GM11168 (cell line): ENCODE results near the gene MTR.

Experiments used
- in situ Hi-C: fragments of 300-500 bp; cut with MboI; formaldehyde crosslinking; loops from one replicate; pipeline ENCODE4 v1.12.0; 2022; ENCODE audit warnings: low sequenced_read_pairs; ENCODE audit not compliant: unreplicated experiment

MTR gene

DNA sequence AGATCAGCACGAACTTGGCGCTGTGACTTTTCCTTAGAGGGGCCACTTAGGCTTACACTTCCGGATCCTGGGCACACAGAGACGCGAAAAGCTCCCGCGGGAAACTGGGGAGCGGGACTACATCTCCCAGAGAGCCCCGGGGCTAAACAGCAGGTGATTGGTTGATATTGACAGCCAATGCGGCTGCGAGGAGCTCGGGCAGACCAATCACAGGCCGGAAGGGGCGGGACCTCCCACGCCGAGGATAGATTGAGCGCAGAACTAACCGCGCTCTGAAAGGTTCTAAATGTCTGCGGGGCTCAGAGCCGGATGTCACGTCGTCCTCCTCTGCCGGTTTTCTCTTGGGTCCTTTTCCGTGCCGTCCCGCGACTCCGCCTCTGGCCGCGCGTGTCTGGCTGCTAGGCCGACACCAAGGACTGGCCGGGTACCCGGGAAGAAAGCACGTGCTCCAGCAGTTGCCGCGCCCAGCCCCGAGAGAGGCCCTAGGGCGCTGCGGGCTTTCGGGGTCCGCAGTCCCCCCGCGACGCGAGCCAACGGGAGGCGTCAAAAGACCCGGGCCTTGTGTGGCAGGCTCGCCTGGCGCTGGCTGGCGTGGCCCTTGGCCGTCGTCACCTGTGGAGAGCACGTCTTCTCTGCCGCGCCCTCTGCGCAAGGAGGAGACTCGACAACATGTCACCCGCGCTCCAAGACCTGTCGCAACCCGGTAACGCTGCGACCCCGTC, at the start of gene MTR:
Gene MTR (plus strand): TSS at position 258 of the 722 bp plus-strand sequence. CDS start 412 bp downstream, at position 670.
- in situ Hi-C loops, result no loop called here

DNA sequence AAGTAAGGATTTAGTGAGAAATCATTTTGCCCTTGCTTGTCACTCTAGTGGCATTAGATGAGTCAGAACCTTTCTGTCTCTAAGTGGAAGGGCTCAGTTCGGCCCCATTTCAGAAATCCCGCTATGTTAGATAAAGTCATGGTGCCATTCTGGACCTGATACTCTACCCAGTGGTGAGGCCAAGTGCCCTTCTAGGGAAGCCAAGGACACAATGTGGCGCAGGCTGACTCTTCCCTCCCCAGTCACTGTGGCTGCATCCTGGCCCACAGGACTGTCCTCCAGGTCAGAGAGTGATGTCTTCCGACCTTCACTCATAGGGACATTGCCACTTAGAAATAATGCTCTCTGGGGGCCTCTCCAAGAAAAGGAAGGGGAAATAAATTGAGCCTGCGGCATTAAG, 48.3 kb upstream of the MTR start:
- in situ Hi-C loops, result no loop called here

DNA sequence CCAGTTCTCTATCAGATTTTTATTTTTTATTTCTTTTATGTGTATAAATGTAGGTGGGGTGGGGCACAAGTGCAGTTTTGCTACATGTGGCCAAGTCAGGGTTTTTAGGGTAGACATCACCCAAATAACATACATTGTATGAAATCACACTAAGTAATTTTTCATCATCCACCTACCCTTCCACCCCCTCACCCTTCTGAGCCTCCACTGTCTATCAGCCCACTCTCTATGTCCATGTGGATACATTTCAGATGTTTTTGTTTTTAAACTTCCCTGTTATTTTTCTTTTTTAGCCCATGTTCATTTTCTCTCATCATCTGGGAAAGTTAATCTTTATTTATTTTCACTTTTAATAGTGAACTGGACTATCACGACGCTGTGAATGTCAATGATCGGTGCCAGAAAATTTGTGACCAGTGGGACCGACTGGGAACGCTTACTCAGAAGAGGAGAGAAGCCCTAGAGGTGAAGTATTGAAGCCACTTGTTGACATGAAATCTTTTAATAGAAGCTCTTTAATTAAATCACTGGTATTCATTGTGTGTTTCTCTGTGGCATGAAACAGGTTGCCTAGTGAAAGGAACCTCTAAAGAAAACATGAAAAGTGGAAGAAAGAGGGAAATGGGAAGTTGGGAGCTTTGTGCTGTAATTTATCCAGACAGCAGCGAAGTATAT, 47.6 kb upstream of the MTR start:
- in situ Hi-C loops, result no loop called here

DNA sequence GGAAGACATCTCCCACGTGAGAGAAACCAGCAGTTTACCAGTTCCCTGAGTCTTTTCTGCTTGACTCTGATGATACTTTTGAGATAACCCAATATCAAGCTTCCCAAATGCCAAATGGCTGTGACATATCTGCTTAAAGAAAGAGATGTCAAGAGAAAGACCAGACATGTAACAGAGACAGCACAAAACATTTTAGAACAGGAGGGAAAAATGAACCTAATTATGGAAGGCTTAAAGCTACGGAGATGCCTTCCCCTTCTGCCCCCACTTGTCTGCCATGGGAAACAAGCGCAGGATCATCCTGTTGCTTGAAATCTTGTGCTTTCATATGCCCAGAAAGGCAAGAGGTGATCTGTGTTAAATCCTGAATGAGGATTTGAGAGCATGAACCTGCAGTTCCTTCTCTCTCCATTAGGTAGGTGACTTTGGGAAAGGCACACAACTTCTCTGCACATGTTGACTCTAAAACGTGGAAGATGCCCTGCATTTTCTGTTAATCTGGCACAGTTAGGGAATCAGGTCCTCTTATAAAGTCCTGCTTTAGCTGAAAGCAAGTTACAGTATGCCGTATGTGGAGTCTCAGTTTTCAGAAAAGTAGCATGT, 46.7 kb upstream of the MTR start:
- in situ Hi-C loops, result no loop called here

DNA sequence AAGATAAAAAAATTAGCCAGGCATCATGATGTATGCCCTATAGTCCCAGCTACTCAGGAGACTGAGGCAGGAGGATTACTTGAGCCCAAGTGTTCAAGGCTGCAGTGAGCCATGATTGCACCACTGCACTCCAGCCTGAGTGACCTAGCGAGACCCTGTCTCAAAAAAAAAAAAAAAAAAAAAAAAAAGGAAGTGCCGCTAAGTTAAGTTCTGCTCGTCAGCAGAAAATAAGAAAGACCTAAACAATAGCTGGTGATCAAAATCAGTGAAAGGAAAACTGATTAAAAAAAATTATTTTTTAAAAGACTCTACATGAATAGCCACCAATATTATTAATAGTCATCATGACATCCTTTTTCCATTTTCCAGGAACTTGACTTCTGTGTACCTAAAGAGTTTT, 44.2 kb upstream of the MTR start:
- in situ Hi-C loops, result no loop called here

DNA sequence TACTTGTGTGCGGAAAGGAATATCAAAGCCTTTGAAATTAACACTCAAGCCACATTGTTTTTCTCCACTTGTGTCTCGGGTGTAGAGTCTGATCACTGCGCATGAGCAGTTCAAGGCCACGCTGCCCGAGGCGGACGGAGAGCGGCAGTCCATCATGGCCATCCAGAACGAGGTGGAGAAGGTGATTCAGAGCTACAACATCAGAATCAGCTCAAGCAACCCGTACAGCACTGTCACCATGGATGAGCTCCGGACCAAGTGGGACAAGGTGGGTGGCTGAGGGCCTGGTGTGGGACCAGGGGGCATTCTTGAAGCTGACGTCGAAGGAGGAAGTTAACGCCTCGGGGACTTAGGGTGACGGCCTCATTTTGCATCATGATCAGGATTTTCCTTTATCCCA, 43.7 kb upstream of the MTR start:
- in situ Hi-C loops, result no loop called here

DNA sequence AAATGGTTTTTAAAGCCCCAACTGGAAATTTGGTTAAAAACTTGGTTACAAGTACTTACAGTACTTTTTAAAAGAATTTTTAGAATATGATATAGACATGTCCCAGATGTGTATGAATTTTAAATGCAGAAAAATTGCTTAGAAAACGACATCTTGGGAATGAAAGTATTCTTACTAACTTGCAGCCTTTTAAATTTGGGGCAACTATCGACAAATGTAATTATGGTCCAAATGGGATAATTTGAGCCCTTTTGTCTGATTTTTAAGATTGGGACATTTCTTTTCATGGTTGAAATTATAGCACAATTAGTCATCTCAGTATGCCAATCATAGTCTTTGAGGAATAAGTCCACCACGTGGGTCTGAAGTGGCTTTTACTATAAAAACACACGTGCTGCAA, 43.2 kb upstream of the MTR start:
- in situ Hi-C loops, result no loop called here

DNA sequence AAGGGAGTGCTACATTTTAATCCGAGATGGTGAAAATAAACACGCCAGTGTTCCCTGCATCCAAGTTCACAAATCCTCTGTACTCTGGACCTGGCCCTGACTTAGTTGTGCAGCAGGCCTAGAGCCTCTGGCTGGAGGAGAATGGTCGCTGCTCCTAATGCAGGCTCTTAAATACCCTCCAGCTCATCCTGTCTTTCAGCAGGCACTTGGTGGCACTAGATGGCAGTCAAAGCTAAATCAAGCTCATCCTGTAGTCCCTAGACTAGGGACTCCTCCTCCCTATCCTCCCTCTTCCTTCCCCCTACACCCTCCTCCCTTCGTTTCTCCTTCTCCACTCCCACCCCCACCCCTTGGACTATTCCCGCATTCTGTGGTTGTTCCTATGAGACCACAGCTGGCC, 41.6 kb upstream of the MTR start:
- in situ Hi-C loops, result no loop called here

DNA sequence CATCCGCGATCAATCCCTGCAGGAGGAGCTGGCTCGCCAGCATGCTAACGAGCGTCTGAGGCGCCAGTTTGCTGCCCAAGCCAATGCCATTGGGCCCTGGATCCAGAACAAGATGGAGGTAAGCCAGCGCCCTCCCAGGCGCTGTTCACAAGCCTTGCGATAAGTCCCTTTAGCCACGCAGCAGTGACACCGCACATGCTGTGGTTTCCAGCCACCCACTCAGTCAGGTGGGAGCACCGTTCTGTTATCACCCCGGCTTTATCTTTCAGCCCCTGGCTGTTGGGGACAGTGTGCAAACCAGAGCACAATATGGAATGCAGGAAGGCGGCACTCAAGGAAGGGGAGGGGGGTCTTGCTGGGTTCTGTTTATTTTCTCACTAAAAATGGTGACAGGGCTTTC, 41.1 kb upstream of the MTR start:
- in situ Hi-C loops, result no loop called here

DNA sequence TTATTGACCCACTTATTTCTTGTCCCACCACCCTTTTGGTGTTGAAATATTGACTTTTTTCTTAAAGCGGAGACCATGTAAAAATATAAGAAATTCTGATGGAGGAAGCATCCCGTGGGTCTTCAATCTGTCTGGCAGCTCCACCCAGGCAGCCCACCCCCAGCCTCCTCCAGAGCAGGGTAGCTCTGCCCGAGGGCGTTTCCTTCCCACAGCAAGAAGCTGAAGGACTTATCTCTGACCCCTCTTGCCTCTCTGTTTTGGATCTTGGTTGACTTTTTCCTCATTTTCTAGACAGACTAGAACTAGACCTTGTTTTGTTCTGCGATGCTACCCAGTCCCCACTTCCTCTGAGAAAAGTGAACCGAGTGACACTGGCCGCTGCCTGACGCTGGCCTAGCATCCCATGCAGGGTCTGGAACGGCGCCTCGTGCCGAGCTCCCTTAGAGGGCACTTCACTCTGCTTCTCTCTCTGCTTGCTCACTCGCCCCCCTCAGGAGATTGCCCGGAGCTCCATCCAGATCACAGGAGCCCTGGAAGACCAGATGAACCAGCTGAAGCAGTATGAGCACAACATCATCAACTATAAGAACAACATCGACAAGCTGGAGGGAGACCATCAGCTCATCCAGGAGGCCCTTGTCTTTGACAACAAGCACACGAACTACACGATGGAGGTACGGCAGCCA, 40.4 kb upstream of the MTR start:
- in situ Hi-C loops, result no loop called here

DNA sequence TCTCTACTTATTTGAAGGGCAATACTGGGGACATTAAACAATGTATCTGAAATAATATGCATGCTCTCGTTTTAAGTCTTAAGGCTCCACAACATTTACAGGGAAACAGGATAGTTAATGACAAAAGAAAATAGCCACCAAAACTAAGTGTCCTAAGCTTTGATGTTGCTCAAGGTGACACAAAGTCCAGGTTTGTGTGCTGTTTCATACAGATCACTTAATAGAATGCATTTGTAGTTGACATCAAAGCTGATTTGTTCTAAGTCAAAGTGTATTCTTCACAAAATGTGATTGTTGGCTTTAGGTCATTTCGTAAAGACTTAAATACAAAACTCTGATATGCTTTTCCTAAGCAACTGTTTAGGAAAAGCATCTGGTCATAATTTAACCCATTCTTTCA, 37.5 kb upstream of the MTR start:
- in situ Hi-C loops, result no loop called here

DNA sequence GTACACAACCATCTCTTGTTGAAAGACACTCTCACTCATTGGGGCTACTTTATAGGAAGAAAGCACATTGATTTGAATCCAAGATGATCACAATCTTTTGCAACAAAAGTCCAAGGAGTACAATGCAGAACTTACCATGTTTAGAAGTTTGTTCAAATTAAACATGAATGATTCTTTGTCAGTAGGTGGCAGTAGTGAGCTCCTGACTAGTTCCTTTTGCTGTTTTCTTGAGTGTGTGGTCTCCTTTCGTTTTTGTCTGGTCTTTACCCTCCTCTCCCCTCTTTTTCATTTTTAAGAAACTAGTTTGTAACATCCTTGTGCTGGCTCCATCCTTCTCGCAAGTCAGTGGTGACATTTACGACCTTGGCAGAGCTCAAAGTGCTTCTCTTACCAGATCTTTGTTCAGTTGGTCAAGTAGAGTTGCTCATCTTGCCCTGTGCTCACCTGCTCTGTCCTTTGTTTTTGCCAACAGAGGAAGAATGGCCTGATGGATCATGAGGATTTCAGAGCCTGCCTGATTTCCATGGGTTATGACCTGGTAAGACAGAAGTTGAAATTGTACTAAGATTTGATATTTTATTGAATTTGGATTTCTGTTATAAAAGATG, 35.7 kb upstream of the MTR start:
- in situ Hi-C loops, result no loop called here

DNA sequence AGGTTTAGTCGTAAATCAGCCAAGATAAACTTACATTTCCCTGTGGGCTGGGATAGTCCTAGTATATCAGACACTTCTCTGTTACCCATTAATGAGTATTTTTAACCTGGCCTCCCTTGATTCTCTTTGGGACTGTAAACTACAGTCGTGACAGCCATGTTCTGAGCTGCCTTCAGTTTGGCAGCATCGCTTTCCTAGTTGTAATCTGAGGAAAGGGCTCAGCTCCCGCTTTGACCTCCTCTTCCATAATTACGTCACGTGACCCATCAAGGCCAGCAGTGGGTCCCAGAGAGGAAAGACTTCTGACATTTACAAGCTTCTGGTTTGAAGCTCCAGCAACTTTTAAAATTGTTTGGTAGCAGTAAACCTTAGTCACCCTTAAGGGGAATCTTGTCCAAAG, 34.6 kb upstream of the MTR start:
- in situ Hi-C loops, result no loop called here

DNA sequence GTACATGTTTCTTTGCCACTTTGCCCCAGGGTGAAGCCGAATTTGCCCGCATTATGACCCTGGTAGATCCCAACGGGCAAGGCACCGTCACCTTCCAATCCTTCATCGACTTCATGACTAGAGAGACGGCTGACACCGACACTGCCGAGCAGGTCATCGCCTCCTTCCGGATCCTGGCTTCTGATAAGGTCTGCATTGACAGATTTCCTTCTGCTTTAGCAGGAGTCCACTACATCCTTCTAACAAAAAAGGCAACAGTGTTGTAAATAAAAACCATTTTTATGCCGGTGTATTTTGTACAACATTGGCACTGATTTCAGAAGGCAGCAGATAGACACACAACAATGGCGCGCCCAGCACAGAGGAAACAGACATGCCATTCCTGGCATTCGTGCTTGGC, 34.1 kb upstream of the MTR start:
- in situ Hi-C loops, result no loop called here

DNA sequence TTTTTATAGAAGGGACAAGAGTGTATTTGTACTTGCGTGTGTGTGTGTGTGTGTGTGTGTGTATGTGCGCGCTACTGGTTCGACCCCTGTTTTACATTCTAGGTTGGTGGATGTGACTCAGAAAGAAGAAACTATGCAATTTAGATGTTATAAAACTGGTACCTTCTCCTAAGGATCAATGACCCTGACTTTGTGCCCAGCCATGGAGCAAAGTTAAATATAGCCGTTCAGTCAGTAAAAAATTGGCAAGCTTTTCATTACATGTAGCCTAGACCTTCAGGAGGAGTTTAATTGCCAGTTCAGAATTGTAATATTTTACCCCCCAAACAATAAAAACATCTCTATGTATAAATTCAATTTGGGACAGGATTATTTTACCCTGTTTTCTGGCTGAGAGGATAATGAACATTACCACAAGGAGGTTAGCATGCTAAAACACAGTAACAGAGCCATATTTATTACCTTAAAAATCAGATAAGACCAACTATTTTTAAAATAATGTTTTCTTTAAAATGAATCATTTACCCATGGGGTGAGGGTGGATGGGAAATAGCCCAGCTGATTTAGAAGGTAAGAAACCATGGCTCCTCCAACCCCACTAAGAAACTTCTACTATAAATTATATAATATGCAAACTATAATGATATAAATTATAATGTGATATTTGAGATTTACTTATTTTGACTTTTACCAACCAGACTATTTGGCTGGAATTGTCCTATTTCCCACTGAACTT, 33.5 kb upstream of the MTR start:
- in situ Hi-C loops, result no loop called here

DNA sequence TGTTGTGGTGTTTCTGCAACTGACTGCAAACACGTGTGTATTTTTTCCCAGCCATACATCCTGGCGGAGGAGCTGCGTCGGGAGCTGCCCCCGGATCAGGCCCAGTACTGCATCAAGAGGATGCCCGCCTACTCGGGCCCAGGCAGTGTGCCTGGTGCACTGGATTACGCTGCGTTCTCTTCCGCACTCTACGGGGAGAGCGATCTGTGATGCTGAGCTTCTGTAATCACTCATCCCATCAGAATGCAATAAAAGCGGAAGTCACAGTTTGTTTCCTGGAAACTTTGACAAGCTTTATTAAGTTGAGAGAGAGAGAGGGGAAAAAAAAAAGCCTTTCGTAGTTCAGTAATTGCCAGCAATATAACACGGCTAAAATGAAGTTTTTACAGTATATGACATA, 32.7 kb upstream of the MTR start:
- in situ Hi-C loops, result no loop called here

DNA sequence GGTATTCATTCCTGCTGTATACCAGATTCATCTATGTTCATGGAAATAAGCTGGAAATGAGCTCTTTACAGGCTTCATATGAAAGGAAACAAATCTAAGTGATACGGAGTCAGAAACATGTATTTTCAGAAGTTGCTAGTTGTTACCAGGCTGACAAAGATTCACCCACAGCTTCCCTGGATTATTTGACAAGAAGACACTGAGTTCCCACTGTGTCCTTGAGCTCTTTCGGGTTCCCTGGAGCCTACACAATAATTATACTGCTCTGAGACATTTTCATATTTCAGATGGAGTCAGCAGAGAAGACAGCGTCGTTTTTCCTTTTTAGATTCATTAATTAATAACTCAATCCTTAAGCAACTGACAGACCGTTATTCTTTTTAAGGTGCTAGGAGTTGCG, 29.3 kb upstream of the MTR start:
- in situ Hi-C loops, result no loop called here

DNA sequence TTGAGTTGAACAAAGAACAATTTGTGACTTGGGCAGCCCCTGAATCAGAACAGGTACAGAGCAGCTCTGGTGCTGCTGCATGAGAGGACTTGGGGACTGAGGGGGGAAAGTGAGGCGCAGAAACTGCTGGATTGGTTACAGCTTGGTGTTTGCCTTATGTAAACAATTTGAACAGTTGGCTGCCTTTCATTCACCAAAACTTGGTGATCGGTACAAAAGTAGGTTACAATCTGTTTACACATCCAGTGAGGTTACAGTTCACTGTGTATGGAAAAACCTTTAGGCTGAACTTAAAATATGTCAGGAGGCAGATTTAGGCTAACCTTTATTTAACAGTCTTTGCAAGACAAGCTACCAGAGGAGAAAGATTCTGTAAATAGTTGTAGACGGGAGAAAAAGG, 28.6 kb upstream of the MTR start:
- in situ Hi-C loops, result no loop called here

DNA sequence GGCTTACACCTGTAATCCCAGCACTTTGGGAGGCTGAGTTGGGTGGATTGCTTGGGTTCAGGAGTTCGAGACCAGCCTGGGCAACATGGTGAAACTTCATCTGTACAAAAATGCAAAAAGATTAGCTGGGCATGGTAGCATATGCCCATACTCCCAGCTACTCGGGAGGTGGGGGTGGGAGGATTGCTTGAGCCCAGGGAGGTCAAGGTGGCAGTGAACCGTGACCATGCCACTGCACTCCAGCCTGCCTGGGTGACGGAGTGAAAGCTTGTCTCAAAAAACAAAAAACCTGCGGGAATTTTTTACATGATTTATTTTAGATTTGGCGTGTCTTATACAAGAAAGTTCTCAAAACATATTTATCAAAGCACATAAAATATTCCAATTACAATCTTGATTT, 27.8 kb upstream of the MTR start:
- in situ Hi-C loops, result no loop called here

DNA sequence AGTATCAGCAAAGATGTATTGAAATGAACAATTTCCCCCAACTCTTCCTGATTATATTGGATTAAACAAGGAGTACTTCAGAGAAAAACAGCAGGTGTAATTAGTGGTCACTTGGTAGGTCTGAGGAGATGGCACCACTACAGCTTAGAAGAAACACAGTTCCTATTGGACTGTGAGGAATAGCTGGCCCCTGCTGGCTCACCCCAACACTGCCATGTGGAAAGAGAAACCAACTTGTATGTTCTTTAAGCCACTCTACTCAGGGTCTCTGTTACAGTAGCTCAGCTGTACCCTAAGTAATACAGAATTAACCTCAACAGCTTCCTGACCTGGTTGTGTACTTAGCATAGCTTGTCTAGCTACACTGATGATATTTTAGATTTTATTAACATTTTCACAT, 26.5 kb upstream of the MTR start:
- in situ Hi-C loops, result no loop called here
